Measurements from ENCODE around the gene DMGDH.

DMGDH gene

GRCh38 chr5:78971998-78972397 is 97.5 kb downstream of the DMGDH start:
- no peak for DNase-seq

- no peak for DNase-seq
Observed at GRCh38 chr5:78968781-78969180, 100.7 kb downstream of the DMGDH start.

GRCh38 chr5:78964889-78965288 is 104.6 kb downstream of the DMGDH start:
- peak; percentile 66 to 71 for DNase-seq

GRCh38 chr5:78961743-78962142 is 107.7 kb downstream of the DMGDH start:
- no peak for DNase-seq

GRCh38 chr5:78959767-78960166 is 109.7 kb downstream of the DMGDH start:
- DNase-seq = no peak

- no peak for DNase-seq
Observed at GRCh38 chr5:78958672-78959445, 110.6 kb downstream of the DMGDH start.

- DNase-seq = no peak
Observed at GRCh38 chr5:78956901-78957300, 112.6 kb downstream of the DMGDH start.

- DNase-seq = no peak
Observed at GRCh38 chr5:78953092-78953800, 116.2 kb downstream of the DMGDH start.
